Panc1 (cell line): ENCODE results near the gene DAND5. TPM values are rescaled to one million over a fixed set of nuclear protein-coding genes. Genes with fewer than 3 reads are reported as not detected.
A peak's percentile ranks its signal among the peaks of the same experiment; 100 is the strongest.

Source experiments
- ATAC-seq: fragments of 200-7000 bp; cut with Tn5 transposase; 2 replicates; pipeline ENCODE4 v1.9.1; 2020; ENCODE audit warnings: mild to moderate bottlenecking, moderate library complexity
- BruUV-seq: library from RNA; stranded (reverse); fragments of 400-500 nt; replicated peaks from 2 replicates; lab custom pipeline; 2021; lab: Mats Ljungman, UMichigan
- CTCF ChIA-PET: fragments of 300-600 bp; sonication (Branson Sonifier 250); formaldehyde crosslinking; loops from one replicate; lab custom pipeline; 2022; ENCODE audit warnings: antibody characterized with exemption; lab: Charles Lee
- POLR2A ChIA-PET: fragments of 300-600 bp; sonication (Branson Sonifier 250); formaldehyde crosslinking; loops from one replicate; lab custom pipeline; 2022; ENCODE audit warnings: antibody characterized with exemption; lab: Charles Lee
- DNase-seq: peaks from one replicate; pipeline ENCODE4 v3.0.0-alpha.2; 2010; ENCODE audit warnings: low read depth, low spot score
- H3K27ac ChIP-seq: 2 replicates; pipeline ENCODE4 v1.5.1; 2011; ENCODE audit warnings: mild to moderate bottlenecking, low read length, inconsistent platforms
- H3K27me3 ChIP-seq: fragments of 200-500 bp; sonication (Bioruptor generic); 2 replicates; pipeline ENCODE4 v1.6.0; 2014; ENCODE audit warnings: low read length, inconsistent platforms; ENCODE audit not compliant: control insufficient read depth, insufficient read depth
- H3K36me3 ChIP-seq: fragments of 200-500 bp; sonication (Bioruptor generic); 2 replicates; pipeline ENCODE4 v1.5.1; 2014; ENCODE audit warnings: inconsistent platforms, mild to moderate bottlenecking, low read length, moderate library complexity; ENCODE audit not compliant: control insufficient read depth, insufficient read depth
- H3K4me1 ChIP-seq: 2 replicates; pipeline ENCODE4 v1.5.1; 2011; ENCODE audit warnings: inconsistent platforms, mild to moderate bottlenecking, low read length, moderate library complexity; ENCODE audit not compliant: control insufficient read depth, insufficient read depth
- H3K4me3 ChIP-seq, 2 experiments: 2 replicates each; pipeline ENCODE4 v1.5.1; 2011 to 2012; ENCODE audit warnings: low read depth in 2 of 2, low read length in 2 of 2, mild to moderate bottlenecking in 2 of 2, inconsistent platforms in 1 of 2, moderate library complexity in 1 of 2
- H3K9me3 ChIP-seq: fragments of 200-500 bp; sonication (Bioruptor generic); 2 replicates; pipeline ENCODE4 v1.5.1; 2014; ENCODE audit warnings: low read depth, mild to moderate bottlenecking, inconsistent platforms, low read length, moderate library complexity; ENCODE audit not compliant: control insufficient read depth, insufficient read depth
- CTCF ChIP-seq: fragments of 450-650 bp; IDR thresholded peaks from 2 replicates; pipeline ENCODE4 v1.5.1; 2017; ENCODE audit warnings: mild to moderate bottlenecking
- POLR2AphosphoS5 ChIP-seq: IDR thresholded peaks from 2 replicates; pipeline ENCODE4 v1.6.1; 2012; ENCODE audit warnings: mild to moderate bottlenecking, low read depth, low read length, moderate library complexity
- REST ChIP-seq, 2 experiments: IDR thresholded peaks; 2 replicates each; pipeline ENCODE4 v1.6.1; 2011 to 2012; ENCODE audit warnings: low read depth in 2 of 2, control low read depth in 1 of 2, low read length in 1 of 2, mild to moderate bottlenecking in 1 of 2, moderate library complexity in 1 of 2; ENCODE audit not compliant: insufficient read depth in 1 of 2
- SIN3A ChIP-seq: IDR thresholded peaks from 2 replicates; pipeline ENCODE4 v1.6.1; 2012; ENCODE audit warnings: low read depth, mild to moderate bottlenecking, low read length, moderate library complexity, borderline replicate concordance; ENCODE audit not compliant: insufficient read depth
- TCF7L2 ChIP-seq: IDR thresholded peaks from 2 replicates; pipeline ENCODE4 v1.6.1; 2011; ENCODE audit warnings: mild to moderate bottlenecking, low read depth, low read length, inconsistent platforms
- in situ Hi-C: cut with HindIII; loops from 2 replicates; pipeline ENCODE4 v1.10.0; 2016; ENCODE audit warnings: low sequenced_read_pairs, low pct_unique_long_range_greater_than_20kb
- intact Hi-C: fragments of 100-400 bp; cut with micrococcal nuclease; formaldehyde crosslinking; loops from one replicate; pipeline ENCODE4 v1.10.0; 2022; ENCODE audit not compliant: unreplicated experiment
- total RNA-seq: library from RNA; stranded (reverse); gene quantifications from one replicate; pipeline ENCODE4 v1.2.1, GENCODE V29; 2021; ENCODE audit not compliant: unreplicated experiment

Gene DAND5
- total RNA-seq, 1 experiment from 2014 or later: 0.54 TPM

GRCh38 chr19:13020002-13020414 lies 50.6 kb downstream of the DAND5 start:
- Histone ChIP-seq H3K27me3 (no peaks in the 10 kb centered on the region), H3K9me3 (no peaks in the 10 kb centered on the region), H3K36me3 (no peaks in the 10 kb centered on the region), H3K4me3 (peak overlapping the region in 1 of 2 experiments; percentile 35; a peak in 2 of 4 replicates), H3K4me1 (peaks cover 57% of the 10 kb centered on the region), H3K27ac (peak overlapping the region; percentile 99)
- in situ Hi-C loops (no loop called here), intact Hi-C loops (loop anchor here (5.0 kb wide), 1 partner anchor 37 kb away; no protein-coding TSS in a partner anchor)
- ChIA-PET POLR2A (no interaction called here), CTCF (no interaction called here)
- BruUV-seq: no TSS peak
- no peak for DNase-seq
- TF ChIP-seq POLR2AphosphoS5: no peak
- no peak for TF ChIP-seq TCF7L2
- TF ChIP-seq CTCF: no peak
- TF ChIP-seq REST (IDR thresholded peaks at IDR 0.05; ENCODE audit: insufficient read depth in 1 of 2, low read depth in 2 of 2, low read length in 1 of 2): no peak
- ATAC-seq: no peak

- ATAC-seq (no peak; the same call in 1 of the 2 replicates), DNase-seq (no peak)
- H3K9me3 ChIP-seq: no peaks in the 10 kb centered on the region
- ChIA-PET POLR2A (no interaction called here), CTCF (interaction anchor here (0.6 kb wide), 1 partner anchor 146 kb away, joined by 3 read pairs; no protein-coding TSS in a partner anchor)
- intact Hi-C loops: loop anchor here (5.0 kb wide), 1 partner anchor 35 kb away; no protein-coding TSS in a partner anchor
- TF ChIP-seq SIN3A (no peak), POLR2AphosphoS5 (no peak), REST (IDR thresholded peaks at IDR 0.05; ENCODE audit: insufficient read depth in 1 of 2, low read depth in 2 of 2, low read length in 1 of 2) (no peak), CTCF (no peak), TCF7L2 (no peak)
- H3K36me3 ChIP-seq: no peaks in the 10 kb centered on the region
- H3K4me3 ChIP-seq: peak overlapping the region; percentile 14 to 81
- peaks cover 44% of the 10 kb centered on the region for H3K4me1 ChIP-seq
- peak overlapping the region; percentile 99 for H3K27ac ChIP-seq
- in situ Hi-C loops: no loop called here
- no peaks in the 10 kb centered on the region for H3K27me3 ChIP-seq
- BruUV-seq: no TSS peak
These were observed 52.9 kb downstream of the DAND5 start for GRCh38 chr19:13022111-13022858.
